DND-41 (cell line): Measurements from ENCODE around the gene COL26A1.
A peak's percentile ranks its signal among the peaks of the same experiment; 100 is the strongest.

Source experiments
- ATAC-seq: fragments of 200-7000 bp; cut with Tn5 transposase; 3 replicates; pipeline ENCODE4 v1.9.1; 2021; ENCODE audit warnings: low read depth; ENCODE audit not compliant: insufficient read depth
- DNase-seq: peaks from one replicate; pipeline ENCODE4 v3.0.0-alpha.2; 2020
- H2AFZ ChIP-seq: 2 replicates; pipeline ENCODE4 v1.6.0; 2012; ENCODE audit warnings: low read depth, low read length
- H3K27ac ChIP-seq: 2 replicates; pipeline ENCODE4 v1.5.1; 2012; ENCODE audit warnings: low read length, inconsistent platforms
- H3K27me3 ChIP-seq: fragments of 200-600 bp; sonication (generic); 2 replicates; pipeline ENCODE4 v1.6.0; 2012; ENCODE audit warnings: low read length, mild to moderate bottlenecking, inconsistent platforms; ENCODE audit not compliant: insufficient read depth, poor library complexity
- H3K36me3 ChIP-seq: 2 replicates; pipeline ENCODE4 v1.5.1; 2012; ENCODE audit warnings: low read length, inconsistent platforms; ENCODE audit not compliant: insufficient read depth
- H3K4me1 ChIP-seq: 2 replicates; pipeline ENCODE4 v1.5.1; 2012; ENCODE audit warnings: mild to moderate bottlenecking, low read length; ENCODE audit not compliant: insufficient read depth
- H3K4me2 ChIP-seq: 2 replicates; pipeline ENCODE4 v1.6.0; 2012; ENCODE audit warnings: mild to moderate bottlenecking, moderate library complexity, low read length, inconsistent platforms; ENCODE audit not compliant: insufficient read depth
- H3K4me3 ChIP-seq, 2 experiments: fragments of 200-600 bp in 1 of 2; shearing (Covaris generic) in 1 of 2; 2 replicates each; pipeline ENCODE4 v1.5.1; 2012 to 2016; ENCODE audit warnings: inconsistent platforms in 2 of 2, low read length in 2 of 2, mild to moderate bottlenecking in 2 of 2, low read depth in 1 of 2, moderate library complexity in 1 of 2
- H3K79me2 ChIP-seq: 2 replicates; pipeline ENCODE4 v1.6.0; 2012; ENCODE audit warnings: low read length, inconsistent platforms; ENCODE audit not compliant: insufficient read depth
- H3K9ac ChIP-seq: 2 replicates; pipeline ENCODE4 v1.6.0; 2012; ENCODE audit warnings: low read depth, mild to moderate bottlenecking, inconsistent platforms, low read length, moderate library complexity
- H3K9me3 ChIP-seq: 2 replicates; pipeline ENCODE4 v1.5.1; 2012; ENCODE audit warnings: low read length, moderate library complexity, mild to moderate bottlenecking, inconsistent platforms; ENCODE audit not compliant: insufficient read depth, severe bottlenecking
- H4K20me1 ChIP-seq: 2 replicates; pipeline ENCODE4 v1.6.0; 2012; ENCODE audit warnings: low read length; ENCODE audit not compliant: insufficient read depth
- EZH2 ChIP-seq: IDR thresholded peaks from 3 replicates; pipeline ENCODE4 v1.6.1; 2012; ENCODE audit warnings: borderline replicate concordance, low read depth, mild to moderate bottlenecking, moderate library complexity, low read length, inconsistent platforms; ENCODE audit not compliant: severe bottlenecking
- TF ChIP-seq, protein P1 (sequence below): IDR thresholded peaks from 2 replicates; pipeline ENCODE4 v1.5.1; 2012; ENCODE audit warnings: borderline replicate concordance, low read length, moderate library complexity, mild to moderate bottlenecking; ENCODE audit not compliant: poor library complexity, severe bottlenecking; ENCODE audit errors: extremely low read depth

The COL26A1 gene

DNA sequence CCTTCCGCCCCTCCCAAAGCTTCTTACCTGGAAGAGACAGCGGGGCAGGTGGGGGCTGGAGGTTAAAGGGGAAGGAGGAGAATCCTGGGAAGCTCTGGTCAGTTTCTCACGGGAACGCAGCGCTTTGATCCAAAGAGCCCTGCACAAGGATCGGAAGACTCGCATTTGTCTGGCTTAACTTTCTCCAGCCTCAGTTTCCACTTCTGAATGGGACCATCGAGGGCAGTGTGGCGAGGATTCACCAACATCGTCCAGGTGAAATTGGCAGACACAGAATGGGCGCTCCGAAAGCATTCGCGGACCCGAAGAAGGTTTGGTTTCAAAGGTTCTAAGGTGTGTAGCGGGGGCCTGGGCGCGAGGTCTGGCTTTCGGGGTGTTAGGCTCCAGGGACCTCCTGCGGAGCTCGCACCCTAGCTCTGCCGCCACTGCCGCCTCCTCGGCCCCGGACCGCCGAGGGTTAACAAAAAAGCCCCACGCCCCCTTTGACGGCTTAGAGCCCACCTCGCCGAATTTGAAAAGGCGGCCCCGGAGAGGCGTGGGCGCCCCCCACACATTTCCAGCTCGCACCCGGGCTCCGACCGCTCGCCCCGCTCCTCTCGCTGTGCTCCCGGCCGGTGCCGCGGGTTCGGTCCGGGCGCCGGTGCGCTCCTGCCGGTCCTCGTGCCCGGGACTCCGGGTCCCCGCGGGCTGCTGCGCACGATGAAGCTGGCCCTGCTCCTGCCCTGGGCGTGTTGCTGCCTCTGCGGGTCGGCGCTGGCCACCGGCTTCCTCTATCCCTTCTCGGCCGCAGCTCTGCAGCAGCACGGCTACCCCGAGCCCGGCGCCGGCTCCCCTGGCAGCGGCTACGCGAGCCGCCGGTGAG, at the start of gene COL26A1:
TSS of gene COL26A1 (plus strand) at position 542 of the 862 bp plus-strand sequence. CDS start at position 700, 158 bp downstream.
- no peak within 1 kb of the TSS for H3K4me2 ChIP-seq
- H3K9ac ChIP-seq = no peak within 1 kb of the TSS
- H3K4me3 ChIP-seq = no peak within 1 kb of the TSS
- peaks cover 4% of the 10 kb centered on the region for H3K27me3 ChIP-seq
- H3K4me1 ChIP-seq = no peaks in the 10 kb centered on the region
- TF ChIP-seq, protein P1, sequence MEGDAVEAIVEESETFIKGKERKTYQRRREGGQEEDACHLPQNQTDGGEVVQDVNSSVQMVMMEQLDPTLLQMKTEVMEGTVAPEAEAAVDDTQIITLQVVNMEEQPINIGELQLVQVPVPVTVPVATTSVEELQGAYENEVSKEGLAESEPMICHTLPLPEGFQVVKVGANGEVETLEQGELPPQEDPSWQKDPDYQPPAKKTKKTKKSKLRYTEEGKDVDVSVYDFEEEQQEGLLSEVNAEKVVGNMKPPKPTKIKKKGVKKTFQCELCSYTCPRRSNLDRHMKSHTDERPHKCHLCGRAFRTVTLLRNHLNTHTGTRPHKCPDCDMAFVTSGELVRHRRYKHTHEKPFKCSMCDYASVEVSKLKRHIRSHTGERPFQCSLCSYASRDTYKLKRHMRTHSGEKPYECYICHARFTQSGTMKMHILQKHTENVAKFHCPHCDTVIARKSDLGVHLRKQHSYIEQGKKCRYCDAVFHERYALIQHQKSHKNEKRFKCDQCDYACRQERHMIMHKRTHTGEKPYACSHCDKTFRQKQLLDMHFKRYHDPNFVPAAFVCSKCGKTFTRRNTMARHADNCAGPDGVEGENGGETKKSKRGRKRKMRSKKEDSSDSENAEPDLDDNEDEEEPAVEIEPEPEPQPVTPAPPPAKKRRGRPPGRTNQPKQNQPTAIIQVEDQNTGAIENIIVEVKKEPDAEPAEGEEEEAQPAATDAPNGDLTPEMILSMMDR = no peak
- no peak for TF ChIP-seq EZH2
- H3K9me3 ChIP-seq = no peaks in the 10 kb centered on the region
- no peaks in the 10 kb centered on the region for H3K36me3 ChIP-seq
- no peaks in the 10 kb centered on the region for H3K79me2 ChIP-seq
- no peaks in the 10 kb centered on the region for H4K20me1 ChIP-seq
- no peak for DNase-seq
- no peak within 1 kb of the TSS for H3K27ac ChIP-seq
- no peak within 1 kb of the TSS for H2AFZ ChIP-seq
- no peak for ATAC-seq

DNA sequence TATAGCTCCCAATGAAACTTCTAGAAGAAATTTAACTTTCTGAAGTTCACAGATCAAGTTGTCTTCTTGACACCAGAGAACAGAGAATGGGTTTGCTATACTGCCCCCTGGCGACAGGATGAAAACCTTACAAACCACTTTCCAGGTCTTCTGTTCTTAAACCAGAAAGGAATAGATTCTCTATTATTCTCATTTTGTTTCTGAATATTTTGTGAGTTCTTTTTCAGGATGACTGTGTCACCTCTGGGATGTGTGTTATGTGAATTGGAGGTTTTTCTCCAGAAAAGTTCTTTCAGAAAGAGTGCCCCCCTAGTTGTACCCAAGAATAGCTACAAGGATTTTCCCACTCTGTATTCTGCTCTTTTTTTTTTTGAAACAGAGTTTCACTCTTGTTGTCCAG, 47.3 kb upstream of the COL26A1 start:
- DNase-seq = peak; percentile 55
- peaks cover 3% of the 10 kb centered on the region for H3K9me3 ChIP-seq
- H3K79me2 ChIP-seq = peaks cover 2% of the 10 kb centered on the region; the same call in 1 of the 2 replicates

DNA sequence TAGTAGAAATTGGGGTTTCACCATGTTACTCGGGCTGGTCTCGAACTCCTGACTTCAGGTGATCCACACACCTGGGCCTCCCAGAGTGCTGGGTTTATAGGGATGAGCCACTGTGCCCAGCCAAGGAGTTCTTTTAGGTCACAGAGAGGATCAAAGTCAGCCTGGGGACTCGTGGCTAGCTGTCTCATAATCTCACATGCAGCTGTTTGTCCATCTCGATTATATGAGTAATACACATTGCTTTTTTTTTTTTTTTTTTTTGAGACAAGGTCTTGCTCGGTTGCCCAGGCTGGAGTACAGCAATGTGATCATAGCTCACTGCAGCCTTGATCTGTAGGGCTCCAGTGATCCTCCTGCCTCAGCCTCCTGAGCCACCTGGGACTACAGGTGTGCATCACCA, 43.3 kb upstream of the COL26A1 start:
- TF ChIP-seq, protein P1 = no peak
- no peak for TF ChIP-seq EZH2
- H2AFZ ChIP-seq = no peak overlapping the region

More for the DNA sequence above, 47.3 kb upstream of the COL26A1 start:
- no peaks in the 10 kb centered on the region for H3K27me3 ChIP-seq
- H4K20me1 ChIP-seq = no peaks in the 10 kb centered on the region
- H3K9ac ChIP-seq = no peak overlapping the region
- peaks cover 21% of the 10 kb centered on the region; the same call in 1 of the 2 replicates for H3K36me3 ChIP-seq
- H3K27ac ChIP-seq = no peak overlapping the region
- no peak for ATAC-seq
- no peak overlapping the region for H3K4me2 ChIP-seq
- H2AFZ ChIP-seq = no peak overlapping the region
- H3K4me1 ChIP-seq = peaks cover 3% of the 10 kb centered on the region; the same call in 1 of the 2 replicates
- no peak overlapping the region for H3K4me3 ChIP-seq
- TF ChIP-seq EZH2 = no peak
- TF ChIP-seq, protein P1 = peak; percentile 74

More for the DNA sequence above, 43.3 kb upstream of the COL26A1 start:
- Histone ChIP-seq H3K9me3 (no peaks in the 10 kb centered on the region), H3K27ac (no peak overlapping the region), H3K4me3 (no peak overlapping the region), H3K36me3 (peaks cover 21% of the 10 kb centered on the region; the same call in 1 of the 2 replicates), H3K9ac (no peak overlapping the region), H3K4me2 (no peak overlapping the region), H3K27me3 (no peaks in the 10 kb centered on the region), H3K4me1 (peaks cover 21% of the 10 kb centered on the region), H3K79me2 (peaks cover 13% of the 10 kb centered on the region), H4K20me1 (no peaks in the 10 kb centered on the region)
- no peak for DNase-seq
- ATAC-seq = no peak
